Testis (tissue), 3 donors: ENCODE results near the gene BAIAP2. TPM values are rescaled to one million over a fixed set of nuclear protein-coding genes. Genes with fewer than 3 reads are reported as not detected.

Experiments
- DNase-seq: peaks from one replicate; pipeline ENCODE4 v3.0.0-alpha.2; 2019
- H3K27ac ChIP-seq, 2 donors: fragments of 200-600 bp; sonication (generic); one replicate each; pipeline ENCODE4 v1.5.1; 2019
- H3K27me3 ChIP-seq: fragments of 200-600 bp; sonication (generic); one replicate; pipeline ENCODE4 v1.5.1; 2019
- H3K36me3 ChIP-seq: fragments of 200-600 bp; sonication (generic); one replicate; pipeline ENCODE4 v1.5.1; 2017; ENCODE audit warnings: low read depth; ENCODE audit errors: missing control alignments
- H3K4me1 ChIP-seq: fragments of 200-600 bp; sonication (generic); one replicate; pipeline ENCODE4 v1.5.1; 2019
- H3K4me3 ChIP-seq, 2 donors: fragments of 200-600 bp; sonication (generic); one replicate each; pipeline ENCODE4 v1.5.1; 2017 to 2019
- H3K9me3 ChIP-seq: fragments of 200-600 bp; sonication (generic); one replicate; pipeline ENCODE4 v1.5.1; 2017
- CTCF ChIP-seq, 3 experiments: fragments of 450-650 bp in 2 of 3; fragments of 200-600 bp in 1 of 3; sonication (generic) in 1 of 3; IDR thresholded peaks; one replicate each; pipeline ENCODE4 v1.5.1; 2016 to 2019; ENCODE audit warnings: antibody characterized with exemption in 3 of 3, mild to moderate bottlenecking in 2 of 3, moderate library complexity in 1 of 3
- POLR2A ChIP-seq: fragments of 450-650 bp; IDR thresholded peaks from one replicate; pipeline ENCODE4 v1.6.1; 2017; ENCODE audit warnings: antibody characterized with exemption, mild to moderate bottlenecking, moderate library complexity
- WGBS, 2 donors: methylation state at CpG; one replicate each; pipeline ENCODE4 v1.1.5; 2018; 5-methylcytosine and 5-hydroxymethylcytosine counted together
- intact Hi-C: fragments of 100-400 bp; cut with DNase I; formaldehyde crosslinking; loops from one replicate; pipeline ENCODE4 v1.15.1; 2023; ENCODE audit warnings: low total_unique reads
- polyA plus RNA-seq: library from polyadenylated mRNA; stranded (reverse); fragments of 350-450 nt; fragmentation: Illumina TruSeq; extraction: RNeasy Lipid Tissue Mini Kit (QIAGEN cat#74804); gene quantifications from one replicate; pipeline ENCODE4 v1.2.3, GENCODE V29; 2014; ENCODE audit warnings: low read depth, low replicate concordance; ENCODE audit not compliant: insufficient read depth
- total RNA-seq, 2 donors: library from RNA; depleted of rRNA; stranded (reverse); fragments of >200 nt; gene quantifications; one replicate each; pipeline ENCODE4 v1.2.3, GENCODE V29; 2016

BAIAP2 gene
- total and polyA plus RNA-seq, 3 donors from 2014 or later, result 36.7 to 67.5 (median 67.3) TPM

- Histone ChIP-seq H3K4me1 (peaks cover 6% of the 10 kb centered on the region), H3K9me3 (no peaks in the 10 kb centered on the region), H3K36me3 (no peaks in the 10 kb centered on the region), H3K4me3 (no peak overlapping the region), H3K27me3 (no peaks in the 10 kb centered on the region), H3K27ac (no peak overlapping the region)
- TF ChIP-seq CTCF (IDR thresholded peaks at IDR 0.05) (no peak), POLR2A (no peak)
- intact Hi-C loops, result no loop called here
- no peak for DNase-seq
- 63 to 86% methylated on average over 14 to 15 of the region's 15 CpGs for WGBS, 2 donors
Measured at GRCh38 chr17:81138083-81138482, 103.1 kb downstream of the BAIAP2 start.

GRCh38 chr17:81138500-81138899 is 103.5 kb downstream of the BAIAP2 start:
- no peaks in the 10 kb centered on the region for H3K27me3 ChIP-seq
- no peaks in the 10 kb centered on the region for H3K36me3 ChIP-seq
- TF ChIP-seq CTCF (IDR thresholded peaks at IDR 0.05) (no peak), POLR2A (no peak)
- intact Hi-C loops, result no loop called here
- no peak overlapping the region for H3K27ac ChIP-seq
- H3K4me3 ChIP-seq, result no peak overlapping the region
- no peaks in the 10 kb centered on the region for H3K9me3 ChIP-seq
- peaks cover 10% of the 10 kb centered on the region for H3K4me1 ChIP-seq
- WGBS, 2 donors, result 72 to 74% methylated on average over 25 of the region's 25 CpGs
- no peak for DNase-seq

GRCh38 chr17:81139428-81139827 is 104.5 kb downstream of the BAIAP2 start:
- peaks cover 11% of the 10 kb centered on the region for H3K4me1 ChIP-seq
- no peak overlapping the region for H3K4me3 ChIP-seq
- H3K36me3 ChIP-seq, result no peaks in the 10 kb centered on the region
- TF ChIP-seq POLR2A, result no peak
- no peak for TF ChIP-seq CTCF (IDR thresholded peaks at IDR 0.05)
- WGBS, 2 donors, result 85 to 87% methylated on average over 7 to 8 of the region's 8 CpGs
- intact Hi-C loops, result no loop called here
- no peak overlapping the region for H3K27ac ChIP-seq
- H3K9me3 ChIP-seq, result no peaks in the 10 kb centered on the region
- no peak for DNase-seq
- H3K27me3 ChIP-seq, result no peaks in the 10 kb centered on the region

- intact Hi-C loops, result no loop called here
- H3K27ac ChIP-seq, result no peak overlapping the region
- 84 to 92% methylated on average over 8 of the region's 8 CpGs for WGBS, 2 donors
Measured at GRCh38 chr17:81140018-81140417, 105.1 kb downstream of the BAIAP2 start.

More at GRCh38 chr17:81140018-81140417, 105.1 kb downstream of the BAIAP2 start:
- peaks cover 11% of the 10 kb centered on the region for H3K4me1 ChIP-seq
- H3K4me3 ChIP-seq, result no peak overlapping the region
- H3K9me3 ChIP-seq, result no peaks in the 10 kb centered on the region
- no peaks in the 10 kb centered on the region for H3K27me3 ChIP-seq
- DNase-seq, result no peak
- TF ChIP-seq POLR2A (no peak), CTCF (IDR thresholded peaks at IDR 0.05) (no peak)
- no peaks in the 10 kb centered on the region for H3K36me3 ChIP-seq
